ENCODE measurements around the gene TEAD3. TPM values are rescaled to one million over a fixed set of nuclear protein-coding genes. Genes with fewer than 3 reads are reported as not detected.

The TEAD3 gene
- total RNA-seq, 1 experiment from 2014 or later = 5.6 TPM

GRCh38 chr6:35483490-35483889, 13.4 kb downstream of the TEAD3 start:
- in situ Hi-C loops (cut with HindIII; ENCODE audit: low pct_unique_long_range_greater_than_20kb, low sequenced_read_pairs) = no loop called here
- DNase-seq (ENCODE audit: low read depth) = no peak

GRCh38 chr6:35483062-35483461, 13.8 kb downstream of the TEAD3 start:
- DNase-seq (ENCODE audit: low read depth) = no peak
- in situ Hi-C loops (cut with HindIII; ENCODE audit: low pct_unique_long_range_greater_than_20kb, low sequenced_read_pairs) = no loop called here

GRCh38 chr6:35481226-35481625, 15.7 kb downstream of the TEAD3 start:
- DNase-seq (ENCODE audit: low read depth) = no peak
- in situ Hi-C loops (cut with HindIII; ENCODE audit: low pct_unique_long_range_greater_than_20kb, low sequenced_read_pairs) = no loop called here

GRCh38 chr6:35480176-35480575, 16.7 kb downstream of the TEAD3 start:
- DNase-seq (ENCODE audit: low read depth) = no peak
- in situ Hi-C loops (cut with HindIII; ENCODE audit: low pct_unique_long_range_greater_than_20kb, low sequenced_read_pairs) = no loop called here

GRCh38 chr6:35478259-35478658, 18.6 kb downstream of the TEAD3 start:
- no peak for DNase-seq (ENCODE audit: low read depth)
- in situ Hi-C loops (cut with HindIII; ENCODE audit: low pct_unique_long_range_greater_than_20kb, low sequenced_read_pairs) = no loop called here

GRCh38 chr6:35477551-35478179, 19.2 kb downstream of the TEAD3 start:
- in situ Hi-C loops (cut with HindIII; ENCODE audit: low pct_unique_long_range_greater_than_20kb, low sequenced_read_pairs) = no loop called here
- no peak for DNase-seq (ENCODE audit: low read depth)

GRCh38 chr6:35477028-35477427, 19.9 kb downstream of the TEAD3 start:
- no peak for DNase-seq (ENCODE audit: low read depth)
- in situ Hi-C loops (cut with HindIII; ENCODE audit: low pct_unique_long_range_greater_than_20kb, low sequenced_read_pairs) = no loop called here

GRCh38 chr6:35476004-35476403, 20.9 kb downstream of the TEAD3 start:
- no peak for DNase-seq (ENCODE audit: low read depth)
- in situ Hi-C loops (cut with HindIII; ENCODE audit: low pct_unique_long_range_greater_than_20kb, low sequenced_read_pairs) = no loop called here

- no peak for DNase-seq (ENCODE audit: low read depth)
- in situ Hi-C loops (cut with HindIII; ENCODE audit: low pct_unique_long_range_greater_than_20kb, low sequenced_read_pairs) = no loop called here
Measured at GRCh38 chr6:35475573-35475972, 21.3 kb downstream of the TEAD3 start.

- DNase-seq (ENCODE audit: low read depth) = no peak
- in situ Hi-C loops (cut with HindIII; ENCODE audit: low pct_unique_long_range_greater_than_20kb, low sequenced_read_pairs) = no loop called here
Measured at GRCh38 chr6:35474942-35475570, 21.8 kb downstream of the TEAD3 start.

GRCh38 chr6:35474131-35474941, 22.5 kb downstream of the TEAD3 start:
- DNase-seq (ENCODE audit: low read depth) = no peak
- in situ Hi-C loops (cut with HindIII; ENCODE audit: low pct_unique_long_range_greater_than_20kb, low sequenced_read_pairs) = no loop called here

- DNase-seq (ENCODE audit: low read depth) = no peak
- in situ Hi-C loops (cut with HindIII; ENCODE audit: low pct_unique_long_range_greater_than_20kb, low sequenced_read_pairs) = no loop called here
Measured at GRCh38 chr6:35473850-35474130, 23.1 kb downstream of the TEAD3 start.

- DNase-seq (ENCODE audit: low read depth) = no peak
- in situ Hi-C loops (cut with HindIII; ENCODE audit: low pct_unique_long_range_greater_than_20kb, low sequenced_read_pairs) = no loop called here
Measured at GRCh38 chr6:35473075-35473849, 23.6 kb downstream of the TEAD3 start.

- DNase-seq (ENCODE audit: low read depth) = no peak
- in situ Hi-C loops (cut with HindIII; ENCODE audit: low pct_unique_long_range_greater_than_20kb, low sequenced_read_pairs) = no loop called here
Measured at GRCh38 chr6:35471836-35472345, 25.0 kb downstream of the TEAD3 start.

- in situ Hi-C loops (cut with HindIII; ENCODE audit: low pct_unique_long_range_greater_than_20kb, low sequenced_read_pairs) = no loop called here
- no peak for DNase-seq (ENCODE audit: low read depth)
Measured at GRCh38 chr6:35470663-35471120, 26.2 kb downstream of the TEAD3 start.

- in situ Hi-C loops (cut with HindIII; ENCODE audit: low pct_unique_long_range_greater_than_20kb, low sequenced_read_pairs) = no loop called here
- DNase-seq (ENCODE audit: low read depth) = no peak
Measured at GRCh38 chr6:35469751-35470662, 26.9 kb downstream of the TEAD3 start.

GRCh38 chr6:35468980-35469750, 27.7 kb downstream of the TEAD3 start:
- no peak for DNase-seq (ENCODE audit: low read depth)
- in situ Hi-C loops (cut with HindIII; ENCODE audit: low pct_unique_long_range_greater_than_20kb, low sequenced_read_pairs) = no loop called here

Measured in Caki2 (cell line).